Measurements from ENCODE around the gene MED31. TPM values are rescaled to one million over a fixed set of nuclear protein-coding genes. Genes with fewer than 3 reads are reported as not detected.
"Not testable (repeated sequence)": the region's sequence is repeated elsewhere in the genome, so short reads cannot be mapped to it uniquely, and the experiment has no call there.

MED31 gene
- total RNA-seq, 1 experiment from 2014 or later = 13.4 TPM

- peak; percentile 80 for DNase-seq (ENCODE audit: low read depth)
Observed at GRCh38 chr17:6677158-6677831, 25.9 kb upstream of the MED31 start.

- DNase-seq (ENCODE audit: low read depth) = no peak
Observed at GRCh38 chr17:6676802-6677157, 25.4 kb upstream of the MED31 start.

GRCh38 chr17:6675201-6675825 is 23.9 kb upstream of the MED31 start:
- no peak for DNase-seq (ENCODE audit: low read depth)

- no peak for DNase-seq (ENCODE audit: low read depth)
Observed at GRCh38 chr17:6674586-6674985, 23.2 kb upstream of the MED31 start.

- no peak for DNase-seq (ENCODE audit: low read depth)
Observed at GRCh38 chr17:6671431-6671830, 20.0 kb upstream of the MED31 start.

GRCh38 chr17:6670999-6671398 is 19.6 kb upstream of the MED31 start:
- DNase-seq (ENCODE audit: low read depth) = no peak

- DNase-seq (ENCODE audit: low read depth) = no peak
Observed at GRCh38 chr17:6670571-6670970, 19.2 kb upstream of the MED31 start.

- DNase-seq (ENCODE audit: low read depth) = no peak
Observed at GRCh38 chr17:6669479-6670212, 18.2 kb upstream of the MED31 start.

- no peak for DNase-seq (ENCODE audit: low read depth)
Observed at GRCh38 chr17:6668727-6669425, 17.5 kb upstream of the MED31 start.

- no peak for DNase-seq (ENCODE audit: low read depth)
Observed at GRCh38 chr17:6668219-6668618, 16.8 kb upstream of the MED31 start.

- no peak for DNase-seq (ENCODE audit: low read depth)
Observed at GRCh38 chr17:6667516-6667915, 16.1 kb upstream of the MED31 start.

- no peak for DNase-seq (ENCODE audit: low read depth)
Observed at GRCh38 chr17:6666557-6666956, 15.2 kb upstream of the MED31 start.

- DNase-seq (ENCODE audit: low read depth) = peak; percentile 77
Observed at GRCh38 chr17:6666077-6666521, 14.7 kb upstream of the MED31 start.

GRCh38 chr17:6663200-6663599 is 11.8 kb upstream of the MED31 start:
- not testable (repeated sequence) for DNase-seq (ENCODE audit: low read depth)

- no peak for DNase-seq (ENCODE audit: low read depth)
Observed at GRCh38 chr17:6661464-6661848, 10.1 kb upstream of the MED31 start.

GRCh38 chr17:6660805-6661463 is 9.5 kb upstream of the MED31 start:
- DNase-seq (ENCODE audit: low read depth) = no peak

GRCh38 chr17:6660101-6660500 is 8.7 kb upstream of the MED31 start:
- DNase-seq (ENCODE audit: low read depth) = no peak

GRCh38 chr17:6658411-6658810 is 7.0 kb upstream of the MED31 start:
- DNase-seq (ENCODE audit: low read depth) = not testable (repeated sequence)

- DNase-seq (ENCODE audit: low read depth) = no peak
Observed at GRCh38 chr17:6657633-6658287, 6.4 kb upstream of the MED31 start.

- not testable (repeated sequence) for DNase-seq (ENCODE audit: low read depth)
Observed at GRCh38 chr17:6656797-6657632, 5.6 kb upstream of the MED31 start.
